Stimulated activated CD4-positive, alpha-beta T cell treated with anti-CD3 and anti-CD28 coated beads, Interleukin-2, amount 100 ng/mL, for 24 hours (primary cell): Measurements from ENCODE around the gene CD4.

Experiments
- DNase-seq, 2 donors: peaks; one replicate each; pipeline ENCODE4 v3.0.0-alpha.2; 2020

The CD4 gene

GRCh38 chr12:6778574-6779550, 10.5 kb upstream of the CD4 start:
- peak; percentile 92 to 93 for DNase-seq

GRCh38 chr12:6779708-6780432, 9.5 kb upstream of the CD4 start:
- DNase-seq = no peak

GRCh38 chr12:6780573-6780972, 8.8 kb upstream of the CD4 start:
- DNase-seq = peak in 1 of 2 donors; percentile 39

GRCh38 chr12:6782119-6782518, 7.2 kb upstream of the CD4 start:
- DNase-seq = no peak

GRCh38 chr12:6782850-6783566, 6.3 kb upstream of the CD4 start:
- DNase-seq = no peak

- no peak for DNase-seq
Measured at GRCh38 chr12:6783828-6784227, 5.5 kb upstream of the CD4 start.

- no peak for DNase-seq
Measured at GRCh38 chr12:6784296-6784695, 5.0 kb upstream of the CD4 start.

- DNase-seq = no peak
Measured at GRCh38 chr12:6784761-6785160, 4.6 kb upstream of the CD4 start.

- no peak for DNase-seq
Measured at GRCh38 chr12:6786416-6787094, 2.8 kb upstream of the CD4 start.

- no peak for DNase-seq
Measured at GRCh38 chr12:6787309-6787708, 2.0 kb upstream of the CD4 start.

GRCh38 chr12:6790496-6791150, 1.3 kb downstream of the CD4 start:
- DNase-seq = peak; percentile 58 to 63

GRCh38 chr12:6791931-6792520, 2.7 kb downstream of the CD4 start:
- peak in 1 of 2 donors; percentile 48 for DNase-seq

- DNase-seq = peak in 1 of 2 donors; percentile 26
Measured at GRCh38 chr12:6792522-6793201, 3.3 kb downstream of the CD4 start.

GRCh38 chr12:6795088-6795487, 5.8 kb downstream of the CD4 start:
- no peak for DNase-seq

GRCh38 chr12:6796576-6796975, 7.2 kb downstream of the CD4 start:
- no peak for DNase-seq

- DNase-seq = no peak
Measured at GRCh38 chr12:6799147-6799546, 9.8 kb downstream of the CD4 start.

GRCh38 chr12:6807170-6807569, 17.8 kb downstream of the CD4 start:
- no peak for DNase-seq

- DNase-seq = no peak
Measured at GRCh38 chr12:6809056-6809455, 19.7 kb downstream of the CD4 start.

- no peak for DNase-seq
Measured at GRCh38 chr12:6810758-6811157, 21.4 kb downstream of the CD4 start.

- no peak for DNase-seq
Measured at GRCh38 chr12:6813363-6813762, 24.0 kb downstream of the CD4 start.

GRCh38 chr12:6816598-6816997, 27.3 kb downstream of the CD4 start:
- no peak for DNase-seq
